CD1c-positive myeloid dendritic cell (primary cell): ENCODE results near the gene SLC9A2.

Source experiments
- DNase-seq: peaks from one replicate; pipeline ENCODE4 v3.0.0-alpha.2; 2016; ENCODE audit errors: extremely low spot score

The SLC9A2 gene

DNA sequence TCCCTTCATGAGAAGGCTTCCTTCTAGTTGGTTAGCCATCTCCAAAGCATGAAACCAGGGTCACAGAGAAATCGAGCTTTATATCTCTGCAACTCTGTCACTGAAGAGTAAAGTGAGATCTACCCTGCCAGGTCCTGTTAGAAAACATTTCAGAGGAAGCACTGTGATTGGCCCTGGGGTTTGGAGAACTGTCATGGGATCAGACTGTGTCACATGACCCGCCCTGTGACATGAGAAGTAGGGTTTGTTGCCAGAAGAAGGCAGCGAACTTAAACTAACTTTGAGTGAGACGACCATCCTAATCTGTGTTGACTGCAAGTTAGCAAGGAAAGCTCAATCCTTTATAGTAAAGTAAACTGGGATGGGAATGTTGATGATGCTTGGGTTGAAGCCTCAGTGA lies 55.5 kb downstream of the SLC9A2 start:
- no peak for DNase-seq

DNA sequence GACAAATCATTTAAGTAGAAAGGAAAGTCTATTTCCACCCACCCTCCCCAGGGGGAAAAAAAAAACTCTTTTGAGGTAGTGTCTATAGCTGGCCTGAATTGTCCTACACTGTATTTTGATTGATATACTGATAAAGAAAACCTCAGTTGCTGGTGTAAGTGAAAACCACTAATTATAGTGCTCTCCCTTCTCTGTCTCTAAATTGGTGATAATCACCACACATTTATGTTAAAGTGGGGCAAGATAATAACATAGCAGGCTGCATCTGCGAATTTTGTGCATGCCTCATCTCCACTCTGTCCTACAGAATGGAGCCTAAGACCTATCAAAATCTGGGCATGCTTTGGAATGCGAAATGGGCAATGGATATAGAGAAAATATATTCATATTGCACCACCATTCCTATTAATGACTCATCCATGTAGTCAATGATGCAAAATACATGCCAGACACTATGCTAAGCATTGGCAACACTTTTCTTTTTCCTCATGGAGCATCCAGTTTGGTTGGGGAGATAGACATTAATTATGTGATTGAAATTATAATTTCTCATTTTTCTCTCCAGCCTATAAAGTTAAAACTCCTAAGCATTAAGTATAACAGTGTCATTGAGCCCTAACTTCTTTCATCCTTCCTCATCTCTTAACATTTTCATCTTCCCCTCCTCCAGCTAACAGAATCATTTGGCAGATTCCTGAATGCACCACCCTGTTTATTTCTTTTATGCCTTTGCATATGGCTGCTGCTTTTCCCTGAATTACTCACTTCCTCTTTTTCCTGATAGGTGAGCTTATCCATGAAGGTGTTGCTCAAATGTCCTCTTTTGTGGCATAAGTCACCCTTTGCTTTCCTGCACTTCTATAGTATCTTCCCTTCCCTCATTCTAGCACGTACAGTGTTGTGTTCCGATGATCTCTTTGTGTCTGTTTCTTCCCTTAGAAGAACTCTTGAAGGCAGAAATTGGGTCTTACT lies 58.2 kb downstream of the SLC9A2 start:
- no peak for DNase-seq

DNA sequence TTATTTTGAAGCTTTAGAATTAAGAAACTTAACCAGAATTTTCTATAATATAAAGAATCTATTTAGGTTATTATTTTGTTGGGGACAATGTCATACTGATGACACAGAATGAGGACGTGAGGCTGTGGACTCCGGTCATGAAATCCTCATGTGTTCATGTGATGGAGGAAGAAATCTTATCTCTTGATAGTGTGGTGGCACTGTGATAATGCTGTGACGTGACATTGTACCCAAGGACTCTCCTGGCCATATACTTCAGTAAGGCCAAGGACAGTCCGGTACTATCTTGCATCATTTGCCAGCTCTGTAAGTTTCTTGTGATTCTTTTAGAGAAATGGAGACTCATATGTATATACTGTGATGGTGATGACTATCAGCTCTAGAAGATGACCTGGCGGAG lies 59.1 kb downstream of the SLC9A2 start:
- DNase-seq, result no peak

DNA sequence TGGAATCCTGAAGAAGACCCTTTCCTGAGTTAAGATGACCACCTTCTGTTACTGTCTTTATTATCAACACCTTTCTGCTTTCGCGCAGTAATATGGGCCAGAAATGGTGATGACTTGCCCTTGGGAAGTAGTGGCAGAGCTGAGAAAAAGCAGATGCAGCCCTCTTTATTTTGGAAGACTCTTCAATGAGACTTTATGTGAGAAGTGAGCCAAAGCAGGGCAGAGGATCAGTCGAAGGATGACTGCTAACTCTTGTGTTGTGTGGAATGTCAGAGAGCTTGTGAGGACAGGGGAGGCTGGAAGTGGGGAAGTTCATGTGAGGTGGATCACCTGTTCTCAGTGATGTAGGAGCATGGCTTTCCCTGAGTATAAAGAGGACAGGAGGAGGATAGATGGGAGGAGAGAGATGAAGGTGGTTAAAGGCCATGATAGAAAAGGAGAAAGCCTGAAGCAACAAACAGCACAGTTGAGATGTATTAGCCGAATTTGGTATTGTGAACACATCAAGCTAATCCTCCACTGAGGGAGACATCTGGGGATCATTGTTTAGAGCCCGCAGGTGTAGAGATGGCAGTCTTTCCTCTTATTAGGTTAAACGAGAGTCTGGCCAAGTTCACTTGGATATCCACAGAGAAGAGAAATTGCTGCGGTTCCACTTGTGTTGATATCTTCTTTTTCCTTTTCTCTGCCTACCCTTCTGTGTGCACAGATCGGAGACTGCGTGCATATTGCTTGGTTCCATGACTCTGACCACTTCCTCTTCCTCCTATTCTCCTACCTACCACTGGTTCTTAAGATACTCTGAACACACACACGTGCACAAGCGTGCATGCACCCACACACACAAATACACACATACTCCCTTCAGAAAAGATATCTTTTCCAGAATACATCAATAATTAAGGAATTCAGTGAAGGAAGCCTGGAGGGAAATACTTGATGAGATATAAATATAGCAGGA lies 67.4 kb downstream of the SLC9A2 start:
- DNase-seq, result peak; percentile 6

GRCh38 chr2:102690012-102690411 lies 70.7 kb downstream of the SLC9A2 start:
- DNase-seq, result no peak

GRCh38 chr2:102696463-102696862 lies 77.1 kb downstream of the SLC9A2 start:
- DNase-seq, result no peak

DNA sequence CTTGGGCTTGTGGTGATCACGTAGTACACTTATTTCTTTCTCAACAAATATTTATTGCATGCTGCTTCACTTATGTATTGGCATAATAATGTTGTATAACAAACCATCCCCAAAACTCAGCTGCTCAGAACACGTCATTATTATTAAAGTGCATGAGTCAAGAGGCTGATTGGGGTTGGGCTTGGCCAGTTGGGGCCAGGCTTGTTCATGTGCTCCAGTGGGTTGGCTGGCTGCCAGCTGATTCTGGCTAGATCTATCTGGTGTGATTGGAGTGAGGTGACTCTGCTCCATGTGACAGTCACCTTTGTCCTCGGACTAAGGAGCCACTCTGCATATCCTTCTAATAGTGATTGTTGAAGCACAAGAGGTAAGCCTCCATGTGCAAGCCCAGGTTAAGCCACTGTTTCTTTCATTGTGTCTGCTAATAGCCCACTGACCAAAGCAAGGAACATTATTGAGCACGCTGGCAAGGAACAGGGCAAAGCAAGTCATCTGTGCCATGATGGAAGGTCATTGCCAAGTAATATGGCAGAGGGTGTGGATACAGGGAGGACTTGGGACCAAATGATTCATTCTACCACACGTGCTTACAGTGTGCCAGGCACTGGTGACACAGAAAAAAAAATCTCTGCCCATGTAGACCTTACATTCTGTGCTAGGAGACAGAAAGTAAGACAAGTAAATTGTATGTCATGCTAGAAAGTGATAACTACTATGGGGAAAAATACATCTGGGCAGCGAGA lies 79.2 kb downstream of the SLC9A2 start:
- no peak for DNase-seq

DNA sequence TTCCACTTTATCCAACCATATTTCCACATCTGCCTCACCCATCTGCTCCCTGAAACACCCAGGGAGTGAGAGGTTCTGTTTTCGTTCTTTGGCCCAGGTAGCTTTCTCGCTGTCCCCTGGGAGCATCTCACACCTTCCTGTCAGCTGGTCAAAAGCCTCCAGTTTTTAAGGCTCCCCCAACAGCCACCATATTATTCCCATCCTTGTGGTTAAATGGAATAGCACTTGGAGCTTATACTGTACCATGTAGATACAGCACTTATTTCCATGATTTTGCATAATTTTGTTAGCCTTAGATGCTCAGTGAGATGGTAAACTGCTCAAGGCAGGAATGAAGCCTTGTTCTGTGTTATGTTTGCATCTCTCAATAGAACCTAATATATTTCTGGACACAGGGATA lies 84.0 kb downstream of the SLC9A2 start:
- DNase-seq, result no peak

DNA sequence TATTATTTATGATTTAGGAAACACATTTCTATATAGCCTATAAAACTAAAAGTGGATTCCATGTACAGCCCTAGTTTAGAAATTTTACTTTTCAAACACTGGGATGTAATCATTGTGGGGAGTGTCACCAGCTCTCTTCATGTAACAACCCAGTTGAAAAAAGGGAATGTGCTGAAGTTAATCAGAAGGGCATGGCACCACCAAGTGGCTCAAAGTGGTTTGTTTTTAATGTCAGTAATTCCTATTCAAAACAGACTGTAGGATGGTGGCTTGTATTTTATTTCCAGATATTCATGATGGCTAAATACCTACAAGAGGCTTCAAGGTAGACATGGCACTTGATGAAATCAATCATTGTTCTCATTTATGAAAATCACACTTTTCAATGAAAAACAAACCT lies 84.4 kb downstream of the SLC9A2 start:
- DNase-seq, result peak; percentile 3

GRCh38 chr2:102704531-102704930 lies 85.2 kb downstream of the SLC9A2 start:
- DNase-seq, result no peak

DNA sequence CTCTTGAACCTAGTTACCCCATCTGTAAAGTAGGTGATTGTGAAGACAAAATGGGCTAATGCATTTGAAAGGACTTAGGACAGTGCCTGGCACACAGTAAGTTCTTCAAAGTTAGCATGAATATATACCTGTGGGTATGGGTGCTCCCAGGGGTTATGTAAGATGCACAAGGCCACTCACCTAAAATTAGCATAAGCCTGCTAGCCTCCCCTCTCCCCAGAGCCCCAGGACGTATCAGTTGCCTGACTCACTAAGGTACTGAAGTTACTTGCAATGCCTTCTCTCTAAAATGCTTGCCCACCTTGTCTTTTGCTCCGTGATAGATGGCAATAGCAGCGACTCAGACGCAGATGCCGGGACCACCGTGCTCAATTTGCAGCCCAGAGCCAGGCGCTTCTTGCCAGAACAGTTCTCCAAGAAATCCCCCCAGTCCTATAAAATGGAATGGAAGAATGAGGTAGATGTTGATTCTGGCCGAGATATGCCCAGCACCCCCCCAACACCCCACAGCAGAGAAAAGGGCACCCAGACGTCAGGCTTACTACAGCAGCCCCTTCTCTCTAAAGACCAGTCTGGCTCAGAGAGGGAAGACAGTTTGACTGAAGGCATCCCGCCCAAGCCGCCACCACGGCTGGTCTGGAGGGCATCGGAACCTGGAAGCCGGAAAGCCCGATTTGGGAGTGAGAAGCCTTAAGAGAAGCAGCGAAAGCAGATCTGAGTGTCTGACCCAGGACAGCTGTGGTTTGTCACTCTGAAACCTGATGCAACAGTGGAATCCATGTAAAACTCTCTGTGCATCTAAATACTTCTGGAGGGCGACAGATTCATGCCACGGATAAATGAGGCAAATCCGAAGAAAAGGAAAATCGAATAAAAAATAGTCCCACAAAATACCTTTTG lies 88.7 kb downstream of the SLC9A2 start:
- no peak for DNase-seq

GRCh38 chr2:102708847-102709559 lies 89.7 kb downstream of the SLC9A2 start:
- no peak for DNase-seq

GRCh38 chr2:102717308-102718018 lies 98.1 kb downstream of the SLC9A2 start:
- no peak for DNase-seq

GRCh38 chr2:102718387-102719316 lies 99.3 kb downstream of the SLC9A2 start:
- DNase-seq, result no peak

DNA sequence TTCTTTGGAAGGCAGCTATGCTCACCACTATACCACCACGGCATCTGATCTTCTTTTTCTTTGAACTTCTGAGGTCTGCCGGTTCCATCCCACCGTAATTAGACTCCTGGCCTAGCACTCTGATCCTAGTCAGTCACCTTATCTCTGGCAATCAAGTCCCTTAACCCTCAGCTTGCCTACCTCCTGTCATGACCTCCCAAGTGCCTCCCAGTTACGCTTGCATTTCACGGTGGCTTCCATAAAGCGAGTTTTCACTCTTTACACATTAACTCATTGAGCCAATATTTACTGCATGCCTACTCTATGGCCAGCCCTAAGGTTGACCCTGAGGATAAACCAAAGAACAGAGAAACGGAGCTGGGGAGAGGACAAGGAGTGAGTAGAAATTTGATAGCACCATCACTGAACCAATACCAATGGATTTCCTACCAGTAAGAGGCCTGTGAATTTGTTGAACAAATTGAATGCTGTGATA lies 104.7 kb downstream of the SLC9A2 start:
- DNase-seq, result no peak

GRCh38 chr2:102724553-102724952 lies 105.2 kb downstream of the SLC9A2 start:
- DNase-seq, result no peak

DNA sequence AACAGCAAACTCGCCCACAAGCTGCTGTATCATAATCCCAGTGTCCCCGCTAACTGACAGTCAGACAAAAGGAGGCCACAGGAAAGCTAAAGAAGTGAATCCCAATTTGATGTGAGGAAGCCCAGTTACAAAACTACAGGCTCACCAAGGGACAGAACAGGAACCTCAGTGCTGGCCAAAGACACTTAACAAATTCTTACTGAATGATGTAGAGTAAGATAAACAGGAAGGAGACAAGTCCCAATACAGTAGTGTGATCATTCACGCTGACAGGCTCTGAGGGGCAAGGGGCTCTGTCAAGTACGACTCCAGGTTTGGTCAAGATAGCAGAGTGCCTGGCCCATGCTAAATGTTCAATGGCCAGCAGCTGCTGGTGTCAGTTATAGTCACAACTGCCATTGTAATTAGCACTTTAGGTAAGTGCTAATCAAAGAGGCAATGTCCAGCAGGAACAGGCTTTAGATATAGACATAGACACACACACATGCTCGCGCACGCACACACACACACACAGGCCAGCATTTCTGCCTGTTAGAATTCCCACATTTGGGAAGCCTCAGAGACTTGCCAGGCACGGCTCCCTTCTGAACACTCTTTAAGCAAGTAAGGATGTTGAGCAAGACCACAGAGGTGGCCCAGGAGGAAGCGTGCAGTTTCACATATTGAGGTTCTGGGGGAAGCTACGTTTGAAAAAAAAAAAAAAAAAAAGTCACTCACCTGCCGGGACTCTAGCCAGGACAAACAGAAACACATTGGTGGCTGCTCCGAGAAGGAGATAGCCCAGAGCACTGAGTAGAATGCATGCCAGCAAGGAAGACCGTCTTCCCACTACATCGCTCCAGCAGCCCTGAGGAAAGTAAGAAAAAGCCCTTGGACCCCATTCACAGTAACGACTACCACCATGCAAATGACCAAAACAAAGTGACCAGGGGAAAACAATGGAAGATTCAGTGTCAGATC lies 107.1 kb downstream of the SLC9A2 start:
- no peak for DNase-seq
